NCI-H1694 (cell line): ENCODE results near the gene HOXB4.

Experiments
- DNase-seq: peaks from one replicate; lab custom pipeline; 2025; lab: John Stamatoyannopoulos, UW

HOXB4 gene

GRCh38 chr17:48528936-48529682 is 49.0 kb downstream of the HOXB4 start:
- DNase-seq: no peak

GRCh38 chr17:48528153-48528935 is 49.8 kb downstream of the HOXB4 start:
- no peak for DNase-seq

GRCh38 chr17:48527547-48527932 is 50.6 kb downstream of the HOXB4 start:
- no peak for DNase-seq

DNA sequence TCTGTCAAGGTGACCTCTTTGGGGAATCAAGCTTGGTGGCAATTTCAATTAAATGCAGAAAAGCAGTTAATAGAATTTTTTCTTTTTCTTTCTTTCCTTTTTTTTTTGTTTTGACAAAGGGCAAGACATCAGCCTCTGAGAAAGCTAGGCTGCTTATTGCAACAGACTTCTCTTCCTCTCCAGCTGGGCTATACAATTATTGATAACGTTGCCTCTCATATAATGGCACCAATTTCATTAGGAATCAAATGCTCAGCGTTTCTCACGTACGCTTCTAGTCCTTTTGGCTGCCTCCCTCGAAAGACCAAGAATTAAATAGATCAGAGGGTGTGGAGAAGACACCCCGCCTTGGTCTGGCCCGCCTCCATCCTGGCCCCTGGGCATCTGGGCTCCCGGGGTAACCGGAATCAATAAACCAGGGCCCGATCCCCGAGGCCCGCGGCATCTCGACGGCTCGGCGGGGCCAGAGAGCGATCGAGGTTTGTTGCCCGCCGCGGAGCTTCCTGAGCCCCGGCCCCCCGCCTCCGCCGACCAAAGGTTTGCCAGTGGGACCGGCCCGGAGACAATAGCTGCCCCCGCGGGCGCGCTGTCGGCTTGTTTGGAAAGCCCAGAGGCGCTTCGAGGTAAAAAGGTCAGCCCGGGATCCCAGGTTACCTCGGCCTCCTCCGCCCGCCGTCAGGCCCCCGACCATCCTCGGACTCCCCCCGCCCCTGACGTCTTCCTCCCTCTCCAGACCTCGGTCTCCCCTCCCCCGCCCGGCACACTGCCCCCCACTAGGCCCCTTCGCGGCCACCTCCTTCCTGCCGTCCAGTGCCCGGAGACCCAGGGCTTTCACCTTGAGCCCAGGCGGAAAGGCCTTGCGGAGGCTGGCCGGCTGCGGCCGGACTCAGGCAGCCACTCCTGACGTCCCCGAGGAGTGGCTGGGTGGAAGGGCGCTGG is 51.3 kb downstream of the HOXB4 start:
- no peak for DNase-seq
